Measurements from ENCODE around the gene OSBPL8.

DNA sequence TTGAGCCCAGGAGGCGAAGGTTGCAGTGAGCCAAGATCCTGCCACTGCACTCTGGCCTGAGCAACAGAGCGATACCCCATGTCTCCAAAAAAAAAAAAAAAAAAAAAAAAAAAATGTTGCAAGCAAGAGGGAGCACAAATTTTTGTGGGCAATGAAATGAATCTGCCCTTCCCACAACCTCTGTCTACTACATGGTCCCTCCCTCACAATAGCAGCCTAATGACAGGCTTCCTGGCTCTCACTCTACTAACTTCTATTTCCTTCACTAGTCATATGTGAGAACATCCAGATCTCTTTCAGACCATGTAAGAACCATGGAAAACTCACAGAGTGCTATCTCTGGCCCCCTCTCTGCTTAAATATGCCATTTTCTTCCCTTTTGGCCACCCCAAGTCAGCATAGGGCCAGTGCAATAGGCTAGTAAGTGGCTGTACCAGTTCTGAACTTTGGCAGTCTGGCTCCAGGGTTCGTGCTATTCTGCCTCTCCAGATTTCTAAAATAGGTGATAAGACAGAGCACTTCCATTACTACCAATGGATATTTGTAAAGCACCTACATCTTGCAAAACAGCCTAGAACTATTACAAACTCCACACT is 7.1 kb downstream of the OSBPL8 start:
- TF ChIP-seq, protein P1, sequence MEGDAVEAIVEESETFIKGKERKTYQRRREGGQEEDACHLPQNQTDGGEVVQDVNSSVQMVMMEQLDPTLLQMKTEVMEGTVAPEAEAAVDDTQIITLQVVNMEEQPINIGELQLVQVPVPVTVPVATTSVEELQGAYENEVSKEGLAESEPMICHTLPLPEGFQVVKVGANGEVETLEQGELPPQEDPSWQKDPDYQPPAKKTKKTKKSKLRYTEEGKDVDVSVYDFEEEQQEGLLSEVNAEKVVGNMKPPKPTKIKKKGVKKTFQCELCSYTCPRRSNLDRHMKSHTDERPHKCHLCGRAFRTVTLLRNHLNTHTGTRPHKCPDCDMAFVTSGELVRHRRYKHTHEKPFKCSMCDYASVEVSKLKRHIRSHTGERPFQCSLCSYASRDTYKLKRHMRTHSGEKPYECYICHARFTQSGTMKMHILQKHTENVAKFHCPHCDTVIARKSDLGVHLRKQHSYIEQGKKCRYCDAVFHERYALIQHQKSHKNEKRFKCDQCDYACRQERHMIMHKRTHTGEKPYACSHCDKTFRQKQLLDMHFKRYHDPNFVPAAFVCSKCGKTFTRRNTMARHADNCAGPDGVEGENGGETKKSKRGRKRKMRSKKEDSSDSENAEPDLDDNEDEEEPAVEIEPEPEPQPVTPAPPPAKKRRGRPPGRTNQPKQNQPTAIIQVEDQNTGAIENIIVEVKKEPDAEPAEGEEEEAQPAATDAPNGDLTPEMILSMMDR (IDR thresholded peaks at IDR 0.05): no peak
- TF ChIP-seq EZH2 (IDR thresholded peaks at IDR 0.05; ENCODE audit: borderline replicate concordance, insufficient read depth, low read depth, low read length, poor library complexity, severe bottlenecking): no peak

Measured in B cell (primary cell).